Hepatocyte (in vitro differentiated cells): ENCODE measurements around the gene GRM4. TPM values are rescaled to one million over a fixed set of nuclear protein-coding genes. Genes with fewer than 3 reads are reported as not detected.
A peak's percentile ranks its signal among the peaks of the same experiment; 100 is the strongest.

ENCODE experiments used
- DNase-seq: peaks from one replicate; pipeline ENCODE4 v3.0.0-alpha.2; 2016; ENCODE audit warnings: low spot score
- H2AFZ ChIP-seq: fragments of 200-600 bp; sonication (generic); 2 replicates; pipeline ENCODE4 v1.6.0; 2016; ENCODE audit warnings: antibody characterized with exemption, mild to moderate bottlenecking
- H3K27ac ChIP-seq: fragments of 200-600 bp; sonication (generic); 2 replicates; pipeline ENCODE4 v1.5.1; 2016; ENCODE audit warnings: mild to moderate bottlenecking
- H3K27me3 ChIP-seq: fragments of 200-600 bp; sonication (generic); 2 replicates; pipeline ENCODE4 v1.6.1; 2016
- H3K36me3 ChIP-seq: fragments of 200-600 bp; sonication (generic); replicated peaks from 2 replicates; pipeline ENCODE4 v1.5.1; 2016; ENCODE audit warnings: low read depth; ENCODE audit not compliant: insufficient read depth
- H3K4me1 ChIP-seq: fragments of 200-600 bp; sonication (generic); 2 replicates; pipeline ENCODE4 v1.5.1; 2016; ENCODE audit warnings: mild to moderate bottlenecking, moderate library complexity; ENCODE audit not compliant: insufficient read depth
- H3K4me2 ChIP-seq: fragments of 200-600 bp; sonication (generic); 2 replicates; pipeline ENCODE4 v1.6.0; 2016
- H3K4me3 ChIP-seq: fragments of 200-600 bp; sonication (generic); 2 replicates; pipeline ENCODE4 v1.5.1; 2016; ENCODE audit warnings: mild to moderate bottlenecking
- H3K79me2 ChIP-seq: fragments of 200-600 bp; sonication (generic); 2 replicates; pipeline ENCODE4 v1.6.0; 2017; ENCODE audit warnings: mild to moderate bottlenecking
- H3K9me2 ChIP-seq: fragments of 200-600 bp; sonication (generic); replicated peaks from 2 replicates; pipeline ENCODE4 v1.6.0; 2017; ENCODE audit warnings: mild to moderate bottlenecking; ENCODE audit not compliant: insufficient read depth
- H3K9me3 ChIP-seq: fragments of 200-600 bp; sonication (generic); 2 replicates; pipeline ENCODE4 v1.5.1; 2016; ENCODE audit warnings: low read depth, mild to moderate bottlenecking
- H4K20me1 ChIP-seq: fragments of 200-600 bp; sonication (generic); 2 replicates; pipeline ENCODE4 v1.6.0; 2016; ENCODE audit warnings: mild to moderate bottlenecking; ENCODE audit not compliant: insufficient read depth, poor library complexity, severe bottlenecking
- CTCF ChIP-seq: fragments of 200-600 bp; sonication (generic); IDR thresholded peaks from 2 replicates; pipeline ENCODE4 v1.5.1; 2016; ENCODE audit warnings: antibody characterized with exemption, mild to moderate bottlenecking; ENCODE audit not compliant: poor library complexity
- EZH2 ChIP-seq: fragments of 200-600 bp; sonication (generic); IDR thresholded peaks from 2 replicates; pipeline ENCODE4 v1.6.1; 2016; ENCODE audit warnings: antibody characterized with exemption, mild to moderate bottlenecking, borderline replicate concordance
- EZH2phosphoT487 ChIP-seq: fragments of 200-600 bp; sonication (generic); IDR thresholded peaks from one replicate; pipeline ENCODE4 v1.6.1; 2018; ENCODE audit warnings: antibody characterized with exemption, mild to moderate bottlenecking, low read depth, moderate library complexity; ENCODE audit not compliant: unreplicated experiment, severe bottlenecking
- WGBS: methylation state at CpG from one replicate; pipeline ENCODE4 v1.1.6; 2016; ENCODE audit warnings: low lambda C conversion rate; ENCODE audit errors: missing lambda C conversion rate; 5-methylcytosine and 5-hydroxymethylcytosine counted together
- polyA plus RNA-seq: library from polyadenylated mRNA; unstranded; fragments of >200 nt; fragmentation: Nextera tagmentation; extraction: Ambion mirVana; gene quantifications from 2 replicates; pipeline ENCODE4 v1.2.1, GENCODE V29; 2016
- total RNA-seq: library from RNA; depleted of rRNA; stranded (reverse); fragments of >200 nt; gene quantifications from 2 replicates; pipeline ENCODE4 v1.2.3, GENCODE V29; 2014

The GRM4 gene
- total and polyA plus RNA-seq, 2 experiments from 2014 or later: 0.03 TPM; not detected in 1

DNA sequence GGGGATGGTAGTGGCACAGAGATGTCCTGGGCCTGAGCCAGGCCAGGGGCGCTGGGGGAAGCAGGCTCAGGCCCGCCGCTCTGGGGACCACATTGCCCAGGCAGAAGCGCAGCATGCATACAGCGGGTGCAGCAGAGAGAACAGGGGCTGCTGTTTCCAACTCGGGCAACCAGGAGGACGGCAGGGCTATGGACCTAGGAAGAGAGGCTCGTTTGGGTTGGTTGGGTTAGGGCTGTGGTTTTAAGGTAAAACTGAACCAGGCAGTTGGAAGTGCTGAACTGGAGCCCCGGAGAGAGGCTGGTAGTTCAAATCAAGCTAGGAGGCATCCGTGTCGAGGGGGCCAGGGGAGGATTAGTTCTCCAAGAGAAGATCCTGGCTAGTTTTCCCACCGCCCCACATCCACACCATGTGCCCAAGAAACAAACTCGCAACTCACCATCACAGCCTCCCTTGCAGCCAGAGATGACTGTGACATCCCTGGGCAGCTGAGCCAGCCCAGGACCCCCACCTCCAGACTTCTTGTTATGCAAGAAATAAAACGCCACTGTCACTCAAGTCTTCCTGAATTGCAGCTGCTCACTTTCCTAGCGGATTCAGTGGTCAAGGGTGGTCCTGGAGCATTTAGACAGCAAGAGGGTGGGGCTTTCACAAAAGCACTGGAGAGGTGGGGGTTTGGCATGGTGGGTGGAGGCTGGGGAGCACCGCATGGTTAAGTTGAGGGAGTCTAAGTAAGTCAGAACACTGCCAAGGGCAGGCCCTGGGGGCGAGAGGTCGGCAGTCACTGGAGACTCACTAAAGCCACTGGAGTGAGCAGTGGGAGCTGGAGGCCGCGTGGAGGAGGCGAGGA, 161.2 kb downstream of the GRM4 start:
- H3K4me1 ChIP-seq: peaks cover 16% of the 10 kb centered on the region
- H3K36me3 ChIP-seq: no peaks in the 10 kb centered on the region
- no peak for DNase-seq
- TF ChIP-seq EZH2phosphoT487: no peak
- TF ChIP-seq EZH2: no peak
- no peak for TF ChIP-seq CTCF
- 91% methylated on average over 21 of the region's 21 CpGs for WGBS
- no peaks in the 10 kb centered on the region for H3K9me2 ChIP-seq
- no peak overlapping the region for H2AFZ ChIP-seq
- no peak overlapping the region for H3K4me2 ChIP-seq
- H3K27me3 ChIP-seq: no peaks in the 10 kb centered on the region
- no peak overlapping the region for H3K27ac ChIP-seq
- no peaks in the 10 kb centered on the region for H3K9me3 ChIP-seq
- no peaks in the 10 kb centered on the region for H4K20me1 ChIP-seq
- no peaks in the 10 kb centered on the region for H3K79me2 ChIP-seq
- H3K4me3 ChIP-seq: no peak overlapping the region

- H3K79me2 ChIP-seq: no peaks in the 10 kb centered on the region
- no peak overlapping the region for H3K4me3 ChIP-seq
- TF ChIP-seq EZH2phosphoT487: no peak
- no peak for TF ChIP-seq EZH2
- no peak for TF ChIP-seq CTCF
- no peaks in the 10 kb centered on the region for H3K9me2 ChIP-seq
- 91% methylated on average over 8 of the region's 8 CpGs for WGBS
- H2AFZ ChIP-seq: no peak overlapping the region
- no peaks in the 10 kb centered on the region for H3K9me3 ChIP-seq
- DNase-seq: no peak
- H4K20me1 ChIP-seq: no peaks in the 10 kb centered on the region
- no peak overlapping the region for H3K27ac ChIP-seq
- H3K4me1 ChIP-seq: peaks cover 15% of the 10 kb centered on the region
- no peaks in the 10 kb centered on the region for H3K27me3 ChIP-seq
- H3K36me3 ChIP-seq: no peaks in the 10 kb centered on the region
- H3K4me2 ChIP-seq: no peak overlapping the region
Measured at GRCh38 chr6:33983721-33984465, 162.0 kb downstream of the GRM4 start.

- no peaks in the 10 kb centered on the region for H3K79me2 ChIP-seq
- no peak overlapping the region for H3K4me3 ChIP-seq
- no peaks in the 10 kb centered on the region for H4K20me1 ChIP-seq
- no peak overlapping the region for H3K4me2 ChIP-seq
- H2AFZ ChIP-seq: no peak overlapping the region
- no peaks in the 10 kb centered on the region for H3K9me2 ChIP-seq
- TF ChIP-seq EZH2phosphoT487 (no peak), CTCF (peak; percentile 5), EZH2 (no peak)
- DNase-seq: peak; percentile 31
- peaks cover 9% of the 10 kb centered on the region for H3K4me1 ChIP-seq
- 71% methylated on average over 13 of the region's 13 CpGs for WGBS
- no peaks in the 10 kb centered on the region for H3K36me3 ChIP-seq
- no peak overlapping the region for H3K27ac ChIP-seq
- H3K27me3 ChIP-seq: no peaks in the 10 kb centered on the region
- no peaks in the 10 kb centered on the region for H3K9me3 ChIP-seq
Measured at GRCh38 chr6:33983109-33983716, 162.7 kb downstream of the GRM4 start.
